GM21786 (cell line): ENCODE measurements around the gene AP1G2.
"Not testable (repeated sequence)": the region's sequence is repeated elsewhere in the genome, so short reads cannot be mapped to it uniquely, and the experiment has no call there.

ENCODE experiments used
- ATAC-seq: cut with Tn5 transposase; IDR thresholded peaks from one replicate; pipeline ENCODE4 v1.9.1; 2021; ENCODE audit not compliant: unreplicated experiment

The AP1G2 gene

DNA sequence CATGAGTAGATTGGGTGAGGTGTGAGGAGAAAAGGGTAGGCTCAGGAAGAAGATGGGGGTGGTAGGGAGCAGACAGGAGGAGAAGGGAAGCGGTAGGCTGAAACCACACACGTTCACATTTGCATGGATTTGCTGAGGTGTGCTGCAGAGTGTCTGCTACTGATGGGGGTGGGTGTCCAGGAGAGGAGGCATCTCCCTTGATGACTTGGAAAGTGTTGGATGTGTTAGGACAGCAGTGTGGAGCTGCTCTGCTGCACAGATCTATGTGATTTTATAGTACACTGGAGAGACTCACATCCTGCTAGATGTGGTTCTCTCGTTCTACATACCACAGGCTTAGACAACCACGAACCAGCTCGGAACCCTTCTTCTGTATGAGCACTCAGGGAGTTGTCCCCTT lies 25.3 kb downstream of the AP1G2 start:
- no peak for ATAC-seq

DNA sequence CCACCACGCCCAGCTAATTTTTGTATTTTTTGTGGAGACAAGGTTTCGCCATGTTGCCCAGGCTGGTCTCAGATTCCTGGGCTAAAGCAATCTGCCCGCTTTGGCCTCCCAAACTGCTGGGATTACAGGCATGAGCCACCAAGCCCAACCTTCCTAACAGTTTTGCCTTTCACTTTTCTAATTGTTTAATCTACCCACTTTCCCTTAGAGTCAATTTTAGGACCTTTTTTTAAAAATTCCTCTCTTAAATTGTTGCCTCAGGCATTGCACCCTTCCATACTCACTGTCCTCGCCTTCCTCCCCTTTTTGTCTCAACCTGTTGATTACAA lies 27.5 kb downstream of the AP1G2 start:
- no peak for ATAC-seq

DNA sequence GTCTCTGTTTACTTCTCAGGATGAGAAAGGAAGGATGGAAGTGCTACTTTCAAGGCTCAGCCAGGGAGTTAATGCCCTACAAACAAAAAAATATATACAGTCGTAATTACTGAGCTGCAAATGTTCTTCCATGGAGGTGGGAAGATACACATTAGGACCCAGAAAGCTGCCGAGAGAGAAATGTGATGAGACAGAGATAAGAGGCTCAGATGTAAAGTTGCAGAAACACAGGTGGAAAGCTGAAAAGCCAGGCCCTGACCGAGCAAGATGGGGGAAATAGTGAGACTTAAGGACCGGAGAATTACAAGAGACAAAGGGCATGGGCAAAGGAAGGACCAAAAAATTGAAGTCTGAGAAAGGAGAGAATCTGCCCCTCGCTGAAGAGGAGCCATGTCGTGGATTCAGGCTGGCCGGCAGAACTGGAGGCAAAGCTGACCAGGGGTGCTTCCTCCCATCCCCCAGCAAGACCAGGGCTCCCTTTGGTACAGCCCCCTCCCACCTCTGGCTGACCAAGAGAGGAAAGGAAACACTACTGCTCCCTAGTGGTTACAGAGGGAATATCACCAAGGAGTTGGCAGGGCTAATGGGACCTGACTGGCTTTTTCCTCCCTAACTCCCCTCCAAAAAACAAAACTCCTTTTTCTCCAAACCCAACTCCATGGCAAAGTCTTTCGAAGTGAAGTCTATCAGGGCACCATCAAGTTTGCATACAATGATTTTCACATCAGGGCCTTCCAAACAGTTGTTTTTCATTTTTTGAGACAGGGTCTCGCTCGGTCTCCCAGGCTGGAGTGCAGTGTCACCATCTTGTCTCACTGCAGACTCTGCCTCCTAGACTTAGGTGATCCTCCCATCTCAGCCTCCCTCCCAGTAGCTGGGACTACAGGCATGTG lies 28.1 kb downstream of the AP1G2 start:
- peak; percentile 52 for ATAC-seq

DNA sequence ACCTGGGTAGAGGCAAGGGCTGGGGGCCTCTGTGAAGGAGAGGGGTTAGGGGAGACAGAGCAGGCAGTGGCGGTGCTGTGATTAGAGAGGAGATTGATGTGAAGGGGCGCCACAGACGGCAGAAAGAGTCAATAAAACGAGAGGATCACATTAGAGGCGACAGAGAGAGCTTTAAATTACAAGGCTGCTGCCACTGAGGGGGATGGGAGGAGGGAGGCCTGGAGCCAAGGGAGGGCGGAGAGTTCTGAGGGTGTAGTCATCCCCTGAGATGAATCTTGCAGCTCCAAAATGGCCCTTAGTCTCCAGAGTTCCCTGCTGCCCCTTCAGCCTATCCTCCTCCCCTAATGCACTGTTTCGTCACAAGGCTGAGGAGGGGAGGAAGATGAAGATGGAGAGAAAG lies 28.8 kb downstream of the AP1G2 start:
- no peak for ATAC-seq

DNA sequence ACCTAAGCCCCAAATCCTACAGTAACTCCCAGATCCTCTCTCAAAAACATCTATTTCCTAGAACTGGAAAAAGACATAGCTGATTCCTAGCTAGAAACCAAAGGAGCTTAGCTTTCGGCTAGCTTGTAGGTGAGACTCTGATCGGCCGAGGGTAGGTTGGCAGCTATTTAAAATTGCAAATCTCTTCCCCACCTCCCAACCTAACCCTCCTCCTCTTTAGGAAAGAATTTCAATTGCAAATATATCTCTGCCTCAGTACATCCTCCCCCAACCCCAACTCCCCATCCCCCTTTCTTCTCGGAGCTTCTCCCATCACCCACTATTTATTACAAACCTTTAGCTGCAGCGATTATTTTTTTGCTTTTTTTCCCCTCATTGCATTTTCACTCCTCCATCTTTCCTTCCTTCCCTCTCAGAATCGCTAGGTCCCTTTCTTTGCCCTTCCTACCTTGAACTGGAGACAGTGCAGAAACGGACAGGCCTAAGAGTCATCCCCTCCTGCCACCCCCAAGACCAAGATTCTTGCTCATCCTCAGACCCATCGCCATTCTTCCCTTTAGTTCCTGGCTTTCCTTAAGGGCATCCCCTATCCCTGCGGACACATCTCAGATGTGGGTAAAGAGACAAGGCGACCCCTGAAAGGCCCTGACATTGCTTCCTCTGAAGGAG lies 29.4 kb downstream of the AP1G2 start:
- ATAC-seq: no peak

DNA sequence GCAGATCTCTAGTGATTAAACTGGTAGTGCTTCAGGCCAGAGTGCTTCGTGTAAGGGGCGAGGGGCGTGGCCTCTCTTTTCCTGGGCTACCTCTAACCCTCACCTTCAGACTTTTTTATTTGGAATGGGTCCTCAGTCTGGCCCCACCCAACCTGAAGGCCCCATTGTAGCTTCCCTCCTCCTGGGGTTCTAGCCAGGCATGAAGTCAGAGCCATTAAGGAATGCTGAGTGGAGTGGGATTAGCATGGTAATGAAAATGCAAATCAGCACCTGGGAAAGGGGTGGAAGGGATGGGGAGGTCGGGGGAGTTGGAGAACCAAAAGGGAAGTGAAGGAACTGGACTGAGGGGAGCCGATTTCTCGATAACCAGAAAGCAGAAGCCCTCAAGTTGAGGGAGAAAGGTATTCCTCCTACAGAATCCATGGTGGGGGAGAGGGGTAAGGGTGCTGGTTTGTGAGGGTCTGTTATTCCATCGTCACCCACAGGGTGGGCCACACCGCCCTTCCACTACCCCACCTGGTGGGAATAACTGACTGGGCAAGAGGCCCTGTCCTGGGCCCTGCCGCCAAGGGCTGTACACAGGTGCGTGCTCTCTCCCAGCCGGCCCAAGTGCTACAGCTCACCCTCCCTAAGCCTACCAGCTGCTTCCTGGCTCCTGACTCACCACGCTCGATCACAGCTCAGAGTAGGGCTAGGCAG lies 30.1 kb downstream of the AP1G2 start:
- no peak for ATAC-seq

DNA sequence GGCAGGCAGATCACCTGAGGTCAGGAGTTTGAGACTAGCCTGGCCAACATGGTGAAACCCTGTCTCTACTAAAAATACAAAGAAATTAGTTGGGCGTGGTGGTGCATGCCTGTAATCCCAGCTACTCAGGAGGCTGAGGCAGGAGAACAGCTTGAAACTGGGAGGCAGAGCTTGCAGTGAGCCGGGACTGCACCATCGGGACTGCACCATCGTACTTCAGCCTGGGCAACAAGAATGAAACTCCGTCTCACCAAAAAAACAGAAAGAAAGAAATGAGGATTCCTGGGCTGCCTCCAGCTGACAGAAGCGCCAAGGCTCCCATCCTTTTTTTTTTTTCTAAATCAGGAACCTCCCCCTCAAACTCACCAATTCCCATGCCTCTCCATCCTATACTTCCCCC lies 30.7 kb downstream of the AP1G2 start:
- not testable (repeated sequence) for ATAC-seq

DNA sequence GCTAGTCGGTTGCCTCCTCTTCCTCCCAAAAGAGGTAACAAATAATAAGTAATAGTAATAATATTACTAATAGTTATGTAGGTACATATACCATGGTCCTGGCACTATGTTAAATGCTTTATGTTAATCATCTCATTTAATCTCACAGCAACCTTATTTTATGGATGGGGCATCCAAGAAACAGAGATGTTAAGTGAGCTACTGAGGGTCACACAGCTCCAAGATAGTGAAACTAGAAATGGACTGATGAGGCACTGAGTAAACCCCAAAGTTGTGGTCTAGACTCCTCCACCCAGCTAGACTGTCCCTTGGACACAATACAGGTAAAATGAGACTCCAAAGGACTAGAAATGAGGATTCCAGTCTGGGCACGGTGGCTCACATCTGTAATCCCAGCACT lies 31.1 kb downstream of the AP1G2 start:
- no peak for ATAC-seq

DNA sequence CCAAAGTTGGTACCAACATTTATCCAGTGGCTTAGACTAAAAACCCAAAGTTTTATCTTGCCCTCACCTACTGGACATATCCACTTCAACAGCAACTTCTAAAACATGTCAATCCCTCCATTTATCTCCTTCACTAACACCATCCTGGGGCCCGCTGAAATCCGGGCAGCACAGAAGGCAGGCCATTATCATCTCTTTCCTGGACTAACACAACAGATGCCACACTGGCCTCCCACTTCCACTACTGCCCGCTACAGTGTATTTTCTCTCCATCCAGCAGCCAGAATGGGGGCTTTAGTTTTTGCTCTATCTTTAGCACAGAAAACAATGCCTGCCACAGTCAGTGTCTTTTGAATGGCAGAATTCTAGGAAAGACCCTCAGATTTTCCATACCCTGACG lies 31.6 kb downstream of the AP1G2 start:
- ATAC-seq: no peak

DNA sequence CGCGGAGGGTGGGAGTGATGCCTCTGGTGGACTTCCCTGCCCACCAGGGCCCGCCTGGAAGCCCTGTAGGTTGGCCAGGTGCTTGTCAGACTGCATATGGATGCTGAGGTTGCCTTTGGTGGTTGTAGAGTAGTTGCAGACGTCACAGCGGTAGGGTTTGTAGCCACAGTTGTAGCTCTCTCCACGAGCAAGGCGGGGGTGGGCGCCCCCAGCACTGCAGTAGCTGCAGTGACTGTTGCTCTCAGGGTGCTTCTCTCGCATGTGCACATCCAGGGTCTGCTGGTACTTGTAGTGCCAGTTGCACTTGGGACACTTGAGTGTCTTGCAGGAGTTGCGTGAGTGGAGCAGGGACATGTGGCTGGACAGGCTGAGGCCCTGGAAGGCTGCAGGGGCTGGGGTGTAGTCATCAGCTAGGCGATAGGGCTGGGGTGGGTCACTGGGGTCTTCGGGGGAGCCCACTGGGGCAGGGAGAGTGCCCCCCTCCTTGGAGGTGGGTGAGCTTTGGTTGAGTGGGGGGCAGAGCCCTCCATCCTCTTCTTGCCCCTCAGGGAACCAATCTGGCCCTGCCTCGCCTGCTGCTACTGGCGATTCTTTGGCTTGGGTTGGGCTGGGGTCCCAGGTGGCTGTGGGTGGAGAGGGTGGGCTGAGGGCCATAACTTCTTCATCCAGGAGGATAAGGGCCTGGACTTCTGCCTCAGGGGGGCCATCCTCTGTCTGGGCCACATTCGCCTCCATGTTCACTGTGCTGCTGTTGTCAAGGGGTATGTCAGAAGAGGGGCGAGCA lies 33.7 kb downstream of the AP1G2 start:
- ATAC-seq: no peak

DNA sequence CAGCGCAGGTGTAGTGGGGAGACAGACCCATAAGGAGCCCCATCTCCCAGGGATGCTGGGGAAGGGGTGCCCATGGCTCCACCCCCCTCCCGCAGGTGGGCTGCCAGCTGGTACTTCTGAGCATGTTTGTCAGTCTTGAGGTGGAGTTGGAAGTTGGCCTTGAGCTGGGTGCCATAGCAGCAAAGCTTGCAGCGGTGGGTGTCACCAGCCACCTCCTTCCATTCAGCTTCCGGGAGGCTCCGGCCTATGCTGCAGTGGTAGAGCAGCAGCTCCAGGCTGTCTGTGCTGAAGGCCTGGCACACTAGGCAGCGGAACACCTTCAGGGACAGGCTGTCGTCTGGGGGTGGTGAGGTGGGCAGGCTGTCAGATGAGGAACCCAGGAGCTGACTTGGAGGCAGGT lies 34.9 kb downstream of the AP1G2 start:
- ATAC-seq: no peak

DNA sequence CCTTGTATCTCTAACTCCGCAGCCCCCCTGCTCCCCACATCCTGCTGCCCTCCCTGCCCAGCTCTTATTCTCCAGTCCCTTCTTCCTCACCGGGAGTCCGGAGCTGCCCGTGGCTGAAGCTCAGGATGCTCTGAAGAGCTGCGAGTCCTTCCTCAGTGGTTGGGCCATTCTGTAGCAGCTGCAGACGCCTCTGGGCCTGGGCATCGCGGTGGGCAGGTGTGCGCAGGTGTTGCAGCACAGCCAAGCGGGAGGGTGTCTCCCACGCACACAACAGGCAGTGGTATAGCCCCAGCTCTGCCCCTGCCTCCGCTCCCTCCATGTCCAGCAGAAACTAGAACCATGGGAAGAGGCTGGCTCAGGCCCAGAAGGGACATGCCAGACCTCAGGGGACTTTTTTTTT lies 36.2 kb downstream of the AP1G2 start:
- ATAC-seq: no peak

DNA sequence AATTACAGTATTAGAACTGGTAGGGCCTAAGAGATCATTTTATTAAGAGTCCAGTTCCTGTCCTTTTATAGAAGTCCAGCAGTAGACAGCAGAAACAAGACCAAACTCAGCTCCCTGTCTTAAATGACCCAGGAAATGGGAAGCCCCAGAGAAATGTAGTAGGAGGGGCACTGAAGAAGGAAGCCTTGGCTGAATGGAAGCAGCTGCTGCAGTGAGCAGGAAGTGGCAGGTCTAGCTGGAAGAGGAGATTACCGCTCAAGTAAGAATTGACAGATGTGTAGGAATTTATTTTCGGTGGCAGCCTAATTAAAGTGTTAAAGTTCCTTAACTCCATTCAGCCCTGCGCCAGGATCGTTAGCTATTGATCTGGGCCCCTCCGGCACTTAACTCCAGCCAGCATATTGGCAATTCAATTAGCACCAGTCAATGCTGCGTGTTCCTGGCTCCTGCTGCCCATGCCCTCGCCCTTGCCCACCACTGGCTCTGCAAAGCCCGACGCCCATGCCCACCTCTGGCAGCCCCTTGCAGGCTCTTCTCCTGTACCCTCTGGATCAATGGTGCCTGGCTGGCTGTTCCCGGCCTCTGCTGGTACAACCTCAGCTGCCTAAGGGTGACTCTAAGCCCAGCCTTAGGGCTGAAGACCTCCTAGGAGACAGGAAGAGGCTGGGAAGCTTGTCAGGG lies 37.1 kb downstream of the AP1G2 start:
- no peak for ATAC-seq

DNA sequence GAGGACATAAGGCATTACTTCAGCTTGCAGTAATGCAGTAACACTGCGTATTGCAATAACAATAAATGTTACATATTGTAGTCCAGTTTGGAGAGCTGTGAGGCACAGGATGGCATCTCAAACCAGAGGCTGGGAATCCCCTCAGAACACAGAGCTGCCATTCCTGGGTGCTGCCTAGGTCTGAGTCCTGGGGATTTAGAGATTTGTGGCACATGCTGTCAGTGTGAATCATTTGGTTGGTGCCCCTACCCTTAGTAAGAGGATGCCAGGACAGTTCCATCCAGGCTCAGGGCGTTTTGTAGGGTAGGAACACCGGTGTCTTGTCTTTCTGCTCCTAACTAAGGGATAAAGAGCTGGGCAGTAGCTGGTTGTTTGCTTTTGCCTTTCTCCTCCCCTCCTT lies 38.6 kb downstream of the AP1G2 start:
- ATAC-seq: no peak

DNA sequence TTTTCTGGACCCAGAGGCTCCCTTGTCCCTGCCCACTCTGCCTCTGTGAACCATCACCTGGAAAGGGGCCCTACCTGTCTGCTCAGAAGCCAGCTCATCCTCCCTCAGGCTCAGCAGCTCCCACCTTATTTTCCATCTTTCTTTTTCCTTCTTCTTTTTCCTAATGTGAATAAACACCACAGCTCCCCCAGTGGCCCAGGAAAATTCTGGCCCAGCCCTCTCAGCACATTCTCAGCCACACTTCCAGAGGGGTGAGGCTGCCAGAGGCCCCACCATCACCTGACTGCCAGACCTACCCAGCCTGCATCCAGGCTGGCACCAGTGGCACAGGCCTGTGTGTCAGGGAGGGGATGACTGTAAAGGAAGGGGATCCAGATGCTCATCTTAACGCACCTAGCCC lies 39.0 kb downstream of the AP1G2 start:
- ATAC-seq: no peak

DNA sequence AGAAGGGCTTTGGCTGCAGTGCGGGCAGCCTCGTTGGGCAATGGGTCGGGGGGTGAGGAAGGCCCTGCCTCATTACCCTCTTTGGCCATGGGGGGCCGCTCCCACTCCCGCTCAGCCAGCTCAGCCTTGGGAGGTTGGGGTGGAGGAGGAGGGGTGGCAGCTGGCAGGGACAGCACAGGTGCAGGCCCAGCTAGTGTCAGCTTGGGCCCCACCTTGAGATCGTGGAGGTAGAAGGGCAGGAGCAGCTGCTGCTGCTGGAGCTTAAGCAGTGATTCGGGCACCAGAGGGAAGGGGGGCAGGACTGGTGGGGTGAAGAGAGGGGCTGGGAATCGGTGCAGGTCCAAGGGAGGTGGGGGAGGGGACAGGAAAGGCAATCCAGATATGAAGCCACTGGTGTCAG lies 42.0 kb downstream of the AP1G2 start:
- no peak for ATAC-seq

DNA sequence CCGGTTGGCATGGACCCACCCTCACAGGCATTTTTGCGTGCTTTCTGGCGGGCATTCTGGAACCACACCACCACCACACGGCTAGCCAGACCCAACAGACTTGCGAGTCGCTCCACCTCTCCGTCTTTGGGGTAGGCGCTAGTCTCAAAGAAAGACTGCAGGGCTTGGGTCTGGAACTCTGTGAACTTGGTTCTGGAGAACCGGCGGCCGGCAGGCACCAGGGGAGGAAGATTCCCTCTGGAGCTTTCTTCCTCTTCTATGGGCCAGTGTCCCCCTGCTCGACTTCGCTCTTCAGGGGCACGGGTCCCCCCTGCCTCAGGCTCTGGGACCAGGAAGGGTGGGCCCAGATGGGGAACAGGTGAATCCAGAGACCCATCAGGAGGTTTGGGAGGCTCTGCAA lies 42.6 kb downstream of the AP1G2 start:
- ATAC-seq: no peak

DNA sequence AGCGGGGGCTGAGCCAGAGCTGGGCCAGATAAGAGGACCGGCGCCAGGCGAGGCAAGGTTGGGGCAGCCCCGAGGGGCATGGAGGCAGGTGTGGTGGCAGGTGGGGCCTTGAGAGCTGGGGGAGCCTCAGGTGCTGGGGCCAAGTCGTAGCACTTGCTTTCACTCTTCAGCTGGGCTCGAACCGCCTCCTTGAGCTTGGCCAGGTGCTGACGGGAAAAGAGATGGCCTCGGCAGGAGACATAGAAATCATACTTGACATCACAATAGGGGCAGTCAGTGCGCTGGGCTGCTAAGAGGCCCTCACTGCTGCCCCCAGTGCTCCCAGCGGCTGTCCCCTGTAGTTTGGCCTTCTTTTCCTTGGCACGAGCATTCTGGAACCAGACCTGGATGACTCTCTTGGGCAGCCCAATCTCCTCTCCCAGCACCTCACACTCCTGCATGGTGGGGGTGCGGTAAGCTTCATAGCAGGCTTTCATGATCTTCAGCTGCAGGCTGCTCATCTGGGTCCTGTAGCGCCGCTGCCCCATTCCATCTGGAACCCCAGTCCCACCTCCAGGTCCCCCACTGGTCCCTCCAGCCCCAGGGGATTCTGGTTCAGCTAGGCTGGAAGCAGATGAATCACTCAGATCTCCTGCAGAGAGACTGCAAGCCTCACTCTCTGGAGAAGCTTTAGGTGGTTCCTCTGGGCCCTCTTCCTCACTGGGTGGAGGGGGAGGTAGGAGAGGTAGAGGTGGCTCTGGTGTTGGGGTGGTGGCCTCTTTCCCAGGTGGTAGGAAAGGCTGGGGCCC lies 44.2 kb downstream of the AP1G2 start:
- ATAC-seq: no peak

DNA sequence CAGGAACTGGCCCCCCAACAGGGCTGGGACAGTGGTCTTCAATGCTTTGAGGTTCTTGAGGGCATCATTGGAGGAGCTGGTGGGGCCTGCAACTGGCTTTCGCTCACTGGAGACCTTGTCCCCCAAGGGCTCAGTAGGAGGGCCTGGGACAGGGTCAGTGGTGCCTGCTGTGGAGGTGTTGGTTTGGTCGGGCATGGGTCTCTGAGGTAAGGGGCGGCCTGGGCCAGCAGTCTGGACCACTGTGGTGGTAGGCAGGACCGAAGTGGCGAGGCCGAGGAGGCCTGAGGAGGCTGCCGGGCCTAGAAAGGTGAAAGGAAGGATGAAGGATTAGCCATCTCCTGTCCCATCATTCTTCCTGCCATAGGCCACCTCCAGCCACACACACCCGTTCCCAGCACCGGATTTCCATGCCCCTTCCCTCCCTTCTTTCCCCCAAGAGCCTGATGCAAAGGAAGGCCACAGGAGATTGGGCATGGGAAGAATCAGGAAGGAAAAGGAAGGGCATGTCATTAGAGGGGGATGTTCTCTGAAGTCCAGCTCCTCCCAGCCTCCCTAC lies 44.9 kb downstream of the AP1G2 start:
- no peak for ATAC-seq
